Esophagus squamous epithelium (tissue), 4 donors: Measurements from ENCODE around the gene SZT2.

ENCODE experiments used
- CTCF ChIP-seq, 6 experiments: fragments of 450-650 bp in 4 of 6; fragments of 200-600 bp in 2 of 6; sonication (generic) in 2 of 6; IDR thresholded peaks; one replicate each; pipeline ENCODE4 v1.5.1; 2016 to 2019; ENCODE audit warnings: antibody characterized with exemption in 6 of 6, mild to moderate bottlenecking in 4 of 6, moderate library complexity in 4 of 6
- POLR2A ChIP-seq, 4 donors: fragments of 450-650 bp; IDR thresholded peaks; one replicate each; pipeline ENCODE4 v1.6.1; 2017; ENCODE audit warnings: antibody characterized with exemption in 4 of 4, mild to moderate bottlenecking in 4 of 4, moderate library complexity in 3 of 4

GRCh38 chr1:43422995-43423671, 33.4 kb downstream of the SZT2 start:
- no peak for TF ChIP-seq CTCF (IDR thresholded peaks at IDR 0.05)
- TF ChIP-seq POLR2A (IDR thresholded peaks at IDR 0.05): no peak
